Ovary (tissue), 9 donors: Measurements from ENCODE around the gene EML1. TPM values are rescaled to one million over a fixed set of nuclear protein-coding genes. Genes with fewer than 3 reads are reported as not detected.

Experiments
- DNase-seq, 5 donors: peaks; one replicate each; pipeline ENCODE4 v3.0.0-alpha.2; 2019 to 2020
- H3K27ac ChIP-seq, 2 donors: fragments of 200-600 bp; one replicate each; pipeline versions ENCODE4 v1.5.1 to v1.8.0; 2019 to 2022
- H3K27me3 ChIP-seq: fragments of 200-600 bp; one replicate; pipeline ENCODE4 v1.8.0; 2022
- H3K36me3 ChIP-seq: fragments of 200-600 bp; sonication (generic); one replicate; pipeline ENCODE4 v1.5.1; 2019
- H3K4me1 ChIP-seq: one replicate; pipeline ENCODE4 v1.8.1; 2013; ENCODE audit warnings: mild to moderate bottlenecking, moderate library complexity; ENCODE audit not compliant: insufficient read depth
- H3K4me3 ChIP-seq: fragments of 200-600 bp; sonication (generic); one replicate; pipeline ENCODE4 v1.5.1; 2017
- H3K9me3 ChIP-seq, 2 donors: fragments of 200-600 bp in 1 of 2; sonication (generic) in 1 of 2; one replicate each; pipeline versions ENCODE4 v1.5.1 to v1.8.1; 2013 to 2019; ENCODE audit warnings: mild to moderate bottlenecking in 1 of 2, moderate library complexity in 1 of 2
- EP300 ChIP-seq: sonication (generic); formaldehyde crosslinking; IDR thresholded peaks from one replicate; pipeline ENCODE4 v1.6.1; 2017; ENCODE audit warnings: antibody characterized with exemption
- POLR2A ChIP-seq: fragments of 450-650 bp; IDR thresholded peaks from one replicate; pipeline ENCODE4 v1.6.1; 2017; ENCODE audit warnings: antibody characterized with exemption, mild to moderate bottlenecking, moderate library complexity
- whole genome bisulfite sequencing, 3 donors: extraction: QIAGEN DNeasy Blood & Tissue Kit in 1 of 3; methylation state at CpG; one replicate each; pipeline versions ENCODE4 v1.1.5 to v1.1.7; 2013 to 2017; 5-methylcytosine and 5-hydroxymethylcytosine counted together
- intact Hi-C, 4 donors: fragments of 100-400 bp; cut with DNase I; formaldehyde crosslinking; loops; one replicate each; pipeline versions ENCODE4 v1.11.0 to v1.15.1; 2022 to 2023
- polyA plus RNA-seq, 2 donors: library from polyadenylated mRNA; stranded (reverse); fragments of 200-250 nt in 1 of 2; fragments of 350-450 nt in 1 of 2; fragmentation: Illumina TruSeq in 1 of 2; extraction: RNeasy Lipid Tissue Mini Kit (QIAGEN cat#74804) in 1 of 2; gene quantifications; one replicate each; pipeline ENCODE4 v1.2.3, GENCODE V29; 2013 to 2014
- total RNA-seq, 7 donors: library from RNA; depleted of rRNA in 2 of 7; stranded (reverse); fragments of >200 nt in 2 of 7; fragmentation: NEBNext Ultra II Directional in 3 of 7; extraction: Animal tissue kit (Norgen Biotek cat#: 25700) in 3 of 7; gene quantifications; one replicate each; pipeline versions ENCODE4 v1.1.0 to v1.2.4, GENCODE V29; 2016 to 2023
- TF ChIP-seq, protein P1 (sequence below), 3 donors: fragments of 450-650 bp in 2 of 3; fragments of 200-600 bp in 1 of 3; IDR thresholded peaks; one replicate each; pipeline versions ENCODE4 v1.5.1 to v1.8.0; 2016 to 2022; ENCODE audit warnings: antibody characterized with exemption in 3 of 3, mild to moderate bottlenecking in 1 of 3
- donor health status: DM: no; HTN: no; CAD: no; lungs with moderate emphysema.
- donor health status: DM: no; HTN: no; CAD: no.
- donor health status: Bipolar disorder and iron deficiency.
- donor health status: DM: yes; HTN: yes; CAD: no.
- donor health status: DM: no; HTN: no; CAD: no.
- donor health status: DM: yes; HTN: yes; CAD: no.

The EML1 gene
- total and polyA plus RNA-seq, 9 donors, result 4.4 to 22.3 (median 9.8) TPM

DNA sequence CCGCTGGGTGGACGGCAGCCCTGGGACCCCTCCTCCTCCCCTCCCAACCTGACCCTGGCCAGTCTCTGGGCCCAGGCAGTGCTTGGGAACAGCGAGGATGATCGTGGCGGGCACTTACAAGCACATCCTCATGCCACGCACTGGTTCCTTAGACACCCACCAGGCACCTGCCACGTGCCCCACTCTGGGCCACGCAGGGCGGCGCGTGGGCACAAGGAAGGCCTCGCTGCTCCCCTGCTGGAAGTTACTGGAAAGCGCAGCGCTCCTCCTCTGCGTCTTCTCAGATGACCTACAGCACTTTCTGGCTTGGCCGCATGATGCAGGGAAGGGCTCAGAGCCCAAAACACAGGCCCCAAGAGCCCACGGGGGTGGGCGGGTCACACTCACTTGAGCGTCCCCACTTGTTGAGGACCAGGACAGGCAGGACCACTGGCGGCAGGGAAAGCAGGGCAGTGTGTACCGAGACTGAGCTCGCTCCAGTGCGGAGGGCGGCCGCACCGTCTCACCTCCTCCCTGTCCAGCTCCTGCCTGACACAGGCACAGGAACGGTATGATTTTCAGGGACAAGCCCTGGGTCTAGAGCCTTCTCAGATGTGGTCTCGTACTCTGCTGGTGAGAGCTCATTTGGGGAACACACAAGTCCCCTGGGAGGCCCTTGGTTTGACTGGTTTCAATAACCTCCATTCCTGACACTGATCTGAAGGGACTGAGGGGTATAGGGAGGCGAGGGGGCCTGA is 143.7 kb downstream of the EML1 start:
- H3K27me3 ChIP-seq, result no peaks in the 10 kb centered on the region
- H3K36me3 ChIP-seq, result no peaks in the 10 kb centered on the region
- intact Hi-C loops, result no loop called here
- DNase-seq, result no peak
- TF ChIP-seq EP300 (no peak), POLR2A (no peak)
- TF ChIP-seq, protein P1, sequence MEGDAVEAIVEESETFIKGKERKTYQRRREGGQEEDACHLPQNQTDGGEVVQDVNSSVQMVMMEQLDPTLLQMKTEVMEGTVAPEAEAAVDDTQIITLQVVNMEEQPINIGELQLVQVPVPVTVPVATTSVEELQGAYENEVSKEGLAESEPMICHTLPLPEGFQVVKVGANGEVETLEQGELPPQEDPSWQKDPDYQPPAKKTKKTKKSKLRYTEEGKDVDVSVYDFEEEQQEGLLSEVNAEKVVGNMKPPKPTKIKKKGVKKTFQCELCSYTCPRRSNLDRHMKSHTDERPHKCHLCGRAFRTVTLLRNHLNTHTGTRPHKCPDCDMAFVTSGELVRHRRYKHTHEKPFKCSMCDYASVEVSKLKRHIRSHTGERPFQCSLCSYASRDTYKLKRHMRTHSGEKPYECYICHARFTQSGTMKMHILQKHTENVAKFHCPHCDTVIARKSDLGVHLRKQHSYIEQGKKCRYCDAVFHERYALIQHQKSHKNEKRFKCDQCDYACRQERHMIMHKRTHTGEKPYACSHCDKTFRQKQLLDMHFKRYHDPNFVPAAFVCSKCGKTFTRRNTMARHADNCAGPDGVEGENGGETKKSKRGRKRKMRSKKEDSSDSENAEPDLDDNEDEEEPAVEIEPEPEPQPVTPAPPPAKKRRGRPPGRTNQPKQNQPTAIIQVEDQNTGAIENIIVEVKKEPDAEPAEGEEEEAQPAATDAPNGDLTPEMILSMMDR (IDR thresholded peaks at IDR 0.05), result no peak
- no peaks in the 10 kb centered on the region for H3K9me3 ChIP-seq
- H3K4me3 ChIP-seq, result no peak overlapping the region
- no peak overlapping the region for H3K27ac ChIP-seq
- WGBS, 3 donors, result 93 to 95% (median 93%) methylated on average over 27 to 29 of the region's 29 CpGs
- H3K4me1 ChIP-seq, result no peaks in the 10 kb centered on the region

DNA sequence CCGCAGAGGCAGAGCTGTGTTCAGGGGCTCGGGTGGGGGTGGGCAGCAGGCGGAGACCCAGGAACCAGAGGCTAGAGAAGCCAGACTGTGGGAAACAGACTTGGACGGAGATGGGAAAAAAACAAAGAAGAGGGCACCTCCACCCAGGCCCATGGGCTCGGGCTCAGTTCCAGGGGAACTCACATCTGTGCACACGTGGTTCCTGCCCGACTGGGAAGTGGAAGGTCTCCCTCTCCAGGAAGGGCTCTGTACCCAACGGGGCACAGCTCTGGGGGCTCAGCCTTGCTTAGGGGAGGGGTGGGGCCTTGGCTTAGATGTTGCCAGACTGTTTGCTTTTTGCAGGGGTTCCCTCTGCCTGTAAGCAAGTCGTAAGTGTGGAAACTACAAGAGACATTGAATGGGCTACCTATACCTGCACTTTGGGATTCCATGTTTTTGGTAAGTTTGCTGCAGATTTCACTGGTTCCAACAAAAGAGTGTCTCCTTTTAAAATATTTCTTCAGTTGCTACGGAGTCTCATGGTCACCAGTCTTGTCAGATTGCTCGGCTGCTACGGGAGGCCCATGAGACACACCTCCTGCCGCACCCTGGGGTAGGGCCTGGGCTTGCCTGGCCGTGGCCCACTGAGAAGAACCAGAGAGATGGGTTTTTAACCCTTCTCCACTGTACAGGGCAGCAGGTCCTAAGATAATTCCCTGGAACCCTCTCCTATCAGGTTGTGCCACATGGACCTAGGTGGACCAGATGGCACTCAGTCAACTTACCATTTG is 144.4 kb downstream of the EML1 start:
- Histone ChIP-seq H3K36me3 (no peaks in the 10 kb centered on the region), H3K4me1 (no peaks in the 10 kb centered on the region), H3K9me3 (no peaks in the 10 kb centered on the region), H3K27me3 (no peaks in the 10 kb centered on the region), H3K27ac (no peak overlapping the region), H3K4me3 (no peak overlapping the region)
- 86 to 92% (median 91%) methylated on average over 14 of the region's 14 CpGs for WGBS, 3 donors
- DNase-seq, result no peak
- TF ChIP-seq POLR2A (no peak), EP300 (no peak)
- TF ChIP-seq, protein P1 (IDR thresholded peaks at IDR 0.05), result no peak
- intact Hi-C loops, result no loop called here

DNA sequence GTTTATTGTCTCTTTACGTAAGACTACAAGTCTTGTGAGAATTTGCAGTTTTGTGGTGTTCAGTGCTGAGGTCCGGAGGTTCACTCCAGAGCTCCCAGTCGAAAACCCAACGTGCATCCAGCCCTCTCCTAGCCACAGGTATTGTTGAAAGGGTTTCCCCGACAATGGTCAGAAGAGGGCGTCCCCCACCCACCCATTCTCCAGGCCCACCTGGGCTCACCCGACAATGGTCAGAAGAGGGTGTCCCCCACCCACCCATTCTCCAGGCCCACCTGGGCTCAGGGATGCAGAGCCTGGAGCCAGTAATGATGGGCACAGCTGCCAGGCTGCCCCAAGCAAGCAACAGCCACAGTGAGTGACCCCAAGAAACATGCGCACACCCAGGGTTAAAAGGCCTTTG is 145.2 kb downstream of the EML1 start:
- Histone ChIP-seq H3K27me3 (no peaks in the 10 kb centered on the region), H3K4me3 (no peak overlapping the region), H3K36me3 (no peaks in the 10 kb centered on the region), H3K27ac (no peak overlapping the region), H3K9me3 (no peaks in the 10 kb centered on the region), H3K4me1 (no peaks in the 10 kb centered on the region)
- 83 to 91% (median 85%) methylated on average over 8 of the region's 8 CpGs for WGBS, 3 donors
- intact Hi-C loops, result no loop called here
- no peak for DNase-seq
- no peak for TF ChIP-seq POLR2A

DNA sequence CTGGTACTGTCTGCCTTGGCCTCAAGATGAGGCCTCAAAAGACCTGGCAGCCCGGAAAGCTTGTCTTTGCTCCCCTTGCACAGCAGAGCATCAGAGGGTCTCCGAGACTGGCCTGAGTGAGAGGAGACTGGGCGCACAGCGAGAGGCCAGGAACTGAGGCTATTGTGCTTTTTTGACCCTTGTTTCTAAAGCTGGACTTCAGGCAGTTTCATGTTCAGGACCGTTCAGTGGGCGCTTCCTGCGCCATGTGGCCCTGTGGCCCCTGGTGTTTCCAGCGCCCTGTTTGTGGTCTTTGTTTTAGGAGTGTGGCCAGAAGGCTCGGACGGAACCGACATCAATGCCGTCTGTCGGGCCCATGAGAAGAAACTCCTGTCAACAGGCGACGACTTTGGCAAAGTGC is 145.7 kb downstream of the EML1 start:
- Histone ChIP-seq H3K27ac (no peak overlapping the region), H3K36me3 (no peaks in the 10 kb centered on the region), H3K4me3 (no peak overlapping the region), H3K27me3 (no peaks in the 10 kb centered on the region), H3K4me1 (no peaks in the 10 kb centered on the region), H3K9me3 (no peaks in the 10 kb centered on the region)
- intact Hi-C loops, result no loop called here
- no peak for TF ChIP-seq EP300
- TF ChIP-seq, protein P1 (IDR thresholded peaks at IDR 0.05), result no peak
- TF ChIP-seq POLR2A, result no peak
- 94 to 95% (median 95%) methylated on average over 15 of the region's 15 CpGs for WGBS, 3 donors
- no peak for DNase-seq

DNA sequence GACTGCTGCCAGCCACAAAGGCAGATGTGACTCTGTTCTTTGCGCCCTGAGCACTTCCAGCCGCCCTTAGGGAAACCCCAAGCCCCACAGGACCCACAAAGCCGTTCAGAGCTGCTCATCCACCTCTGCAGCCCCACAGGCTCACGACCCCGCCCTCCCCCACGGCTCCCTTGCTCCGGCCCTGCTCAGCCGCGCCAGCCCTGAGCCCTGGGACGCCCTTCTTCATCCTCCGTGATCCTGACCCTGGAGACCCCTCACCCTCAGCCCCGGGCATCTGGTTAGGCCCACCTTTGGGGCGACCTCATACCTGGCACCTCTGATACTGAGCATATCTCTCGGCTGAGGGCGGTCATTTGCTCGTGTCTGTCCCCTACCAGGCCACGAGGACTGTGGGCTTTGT is 146.2 kb downstream of the EML1 start:
- Histone ChIP-seq H3K4me1 (no peaks in the 10 kb centered on the region), H3K27me3 (no peaks in the 10 kb centered on the region), H3K36me3 (no peaks in the 10 kb centered on the region), H3K27ac (no peak overlapping the region), H3K4me3 (no peak overlapping the region), H3K9me3 (no peaks in the 10 kb centered on the region)
- intact Hi-C loops, result no loop called here
- TF ChIP-seq, protein P1 (IDR thresholded peaks at IDR 0.05), result no peak
- TF ChIP-seq EP300 (no peak), POLR2A (no peak)
- DNase-seq, result no peak
- 92 to 94% (median 93%) methylated on average over 17 of the region's 17 CpGs for WGBS, 3 donors
